ENCODE measurements around the gene MRPS25.
"Not testable (repeated sequence)": the region's sequence is repeated elsewhere in the genome, so short reads cannot be mapped to it uniquely, and the experiment has no call there.

Gene MRPS25

DNA sequence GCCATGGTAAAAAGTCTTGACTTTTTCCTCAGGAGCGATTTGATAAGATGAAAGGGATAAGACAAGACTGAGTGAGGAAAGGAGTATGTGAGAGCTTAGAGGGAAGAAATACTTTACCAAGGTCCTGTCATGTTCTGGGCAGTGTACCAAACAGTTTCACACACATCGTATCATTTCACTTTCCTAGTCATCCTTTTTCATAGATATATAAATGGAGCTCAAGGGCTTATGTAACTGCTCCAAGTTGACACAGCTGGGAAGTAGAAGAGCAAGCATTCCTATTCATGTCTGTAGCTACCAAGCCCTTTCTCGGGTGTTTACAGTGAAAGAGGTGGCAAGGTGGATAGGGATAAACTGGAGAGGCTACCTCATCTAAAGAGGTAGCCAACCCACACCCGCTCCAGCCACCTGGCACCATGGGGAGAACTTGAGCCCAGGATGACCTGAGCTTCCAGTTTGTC is 57.4 kb downstream of the MRPS25 start:
- no peak for DNase-seq (ENCODE audit: extremely low spot score)
- TF ChIP-seq ARNT (IDR thresholded peaks at IDR 0.05) (no peak), HDGF (IDR thresholded peaks at IDR 0.05; ENCODE audit: borderline replicate concordance) (no peak), FOXA1 (IDR thresholded peaks at IDR 0.05) (no peak), ELF4 (IDR thresholded peaks at IDR 0.05) (no peak), FOXM1 (IDR thresholded peaks at IDR 0.05; ENCODE audit: borderline replicate concordance) (no peak)
- CTCF ChIA-PET = no interaction called here
- POLR2A ChIA-PET = no interaction called here

DNA sequence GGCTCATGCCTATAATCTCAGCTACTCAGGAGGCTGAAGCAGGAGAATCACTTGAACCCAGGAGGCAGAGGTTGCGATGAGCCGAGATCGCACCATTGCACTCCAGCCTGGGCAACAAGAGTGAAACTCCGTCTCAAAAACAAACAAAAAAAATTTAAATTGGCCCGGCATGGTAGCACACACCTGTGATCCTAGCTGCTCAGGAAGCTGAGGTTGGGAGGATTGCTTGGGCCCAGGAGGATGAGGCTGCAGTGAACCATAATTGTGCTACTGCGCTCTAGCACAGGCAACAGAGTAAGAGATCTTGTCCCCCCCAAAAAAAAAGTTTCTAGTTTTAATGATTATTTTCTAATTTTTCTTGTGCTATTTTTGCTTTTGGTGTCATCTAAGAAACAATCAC is 65.9 kb downstream of the MRPS25 start:
- POLR2A ChIA-PET; DNase-seq (ENCODE audit: extremely low spot score); CTCF ChIA-PET: not testable (repeated sequence)
